ENCODE results near the gene GPR26. TPM values are rescaled to one million over a fixed set of nuclear protein-coding genes. Genes with fewer than 3 reads are reported as not detected.

The GPR26 gene
- total and polyA plus RNA-seq, 2 experiments from 2014 or later: not detected

GRCh38 chr10:123636598-123637325, 29.4 kb upstream of the GPR26 start:
- H3K27ac ChIP-seq: peak overlapping the region; percentile 56
- 31 to 36% methylated on average over 8 of the region's 8 CpGs for WGBS, 2 experiments (ENCODE audit: low coverage in 1 of 2, low lambda C conversion rate in 2 of 2, missing lambda C conversion rate in 2 of 2)
- H4K20me1 ChIP-seq (ENCODE audit: insufficient read depth): no peaks in the 10 kb centered on the region
- no peak for TF ChIP-seq EZH2phosphoT487 (IDR thresholded peaks at IDR 0.05; ENCODE audit: insufficient read depth, low read depth)
- no peak for TF ChIP-seq EZH2 (IDR thresholded peaks at IDR 0.05; ENCODE audit: insufficient read depth, poor library complexity, severe bottlenecking)
- H3K4me1 ChIP-seq (ENCODE audit: insufficient read depth): peaks cover 37% of the 10 kb centered on the region
- H3K4me2 ChIP-seq (ENCODE audit: unreplicated experiment): peak overlapping the region; percentile 16
- H3K9me3 ChIP-seq (ENCODE audit: low read depth): no peaks in the 10 kb centered on the region
- H2AFZ ChIP-seq: no peak overlapping the region
- peak; percentile 77 for DNase-seq
- no peak overlapping the region for H3K4me3 ChIP-seq
- H3F3A ChIP-seq (ENCODE audit: insufficient read depth): peaks cover 39% of the 10 kb centered on the region
- no peaks in the 10 kb centered on the region for H3K27me3 ChIP-seq (replicated peaks; ENCODE audit: insufficient read depth)
- in situ Hi-C loops (cut with MboI): no loop called here
- no peaks in the 10 kb centered on the region for H3K9me2 ChIP-seq (ENCODE audit: insufficient read depth)
- no peaks in the 10 kb centered on the region for H3K36me3 ChIP-seq (ENCODE audit: low read depth)
- H3K9ac ChIP-seq: no peak overlapping the region
- no peaks in the 10 kb centered on the region for H3K79me2 ChIP-seq (ENCODE audit: insufficient read depth)

DNA sequence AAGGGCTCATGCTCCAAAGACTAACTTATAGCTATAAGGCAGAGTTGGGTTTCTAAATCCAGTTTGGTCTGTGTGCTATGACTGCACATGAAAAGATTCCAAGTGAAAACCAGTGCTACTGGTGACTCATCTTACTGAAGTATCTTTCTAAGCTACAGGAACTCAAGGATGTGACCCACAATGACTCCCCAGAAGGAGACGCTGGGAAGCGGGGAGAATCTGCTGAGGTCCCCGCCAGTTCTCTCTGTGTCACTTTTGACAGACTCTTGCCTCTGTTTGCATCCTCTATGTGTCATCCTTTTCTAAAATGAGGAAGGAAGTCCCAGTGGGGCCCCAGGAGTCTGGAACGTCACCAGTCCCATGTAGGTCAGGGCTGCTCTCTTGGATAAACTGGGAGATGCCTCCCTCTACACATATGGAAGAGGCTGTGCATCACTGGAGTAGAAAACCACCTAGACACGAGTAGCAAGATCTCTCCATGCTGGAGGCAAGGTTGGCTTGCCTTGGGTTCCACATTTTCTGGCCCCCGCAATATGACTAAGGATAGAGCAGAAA, 28.8 kb upstream of the GPR26 start:
- H3K79me2 ChIP-seq (ENCODE audit: insufficient read depth): no peaks in the 10 kb centered on the region
- TF ChIP-seq EZH2 (IDR thresholded peaks at IDR 0.05; ENCODE audit: insufficient read depth, poor library complexity, severe bottlenecking) (no peak), EZH2phosphoT487 (IDR thresholded peaks at IDR 0.05; ENCODE audit: insufficient read depth, low read depth) (no peak)
- H3K4me3 ChIP-seq: no peak overlapping the region
- H3K27ac ChIP-seq: peak overlapping the region; percentile 56
- H3K4me1 ChIP-seq (ENCODE audit: insufficient read depth): peaks cover 37% of the 10 kb centered on the region
- no peaks in the 10 kb centered on the region for H4K20me1 ChIP-seq (ENCODE audit: insufficient read depth)
- H2AFZ ChIP-seq: no peak overlapping the region
- no peak overlapping the region for H3K9ac ChIP-seq
- in situ Hi-C loops (cut with MboI): no loop called here
- H3F3A ChIP-seq (ENCODE audit: insufficient read depth): peaks cover 39% of the 10 kb centered on the region
- H3K9me3 ChIP-seq (ENCODE audit: low read depth): no peaks in the 10 kb centered on the region
- DNase-seq: peak; percentile 90
- peak overlapping the region; percentile 23 for H3K4me2 ChIP-seq (ENCODE audit: unreplicated experiment)
- H3K27me3 ChIP-seq (replicated peaks; ENCODE audit: insufficient read depth): no peaks in the 10 kb centered on the region
- H3K36me3 ChIP-seq (ENCODE audit: low read depth): no peaks in the 10 kb centered on the region
- 24 to 32% methylated on average over 6 of the region's 6 CpGs for WGBS, 2 experiments (ENCODE audit: low coverage in 1 of 2, low lambda C conversion rate in 2 of 2, missing lambda C conversion rate in 2 of 2)
- no peaks in the 10 kb centered on the region for H3K9me2 ChIP-seq (ENCODE audit: insufficient read depth)

DNA sequence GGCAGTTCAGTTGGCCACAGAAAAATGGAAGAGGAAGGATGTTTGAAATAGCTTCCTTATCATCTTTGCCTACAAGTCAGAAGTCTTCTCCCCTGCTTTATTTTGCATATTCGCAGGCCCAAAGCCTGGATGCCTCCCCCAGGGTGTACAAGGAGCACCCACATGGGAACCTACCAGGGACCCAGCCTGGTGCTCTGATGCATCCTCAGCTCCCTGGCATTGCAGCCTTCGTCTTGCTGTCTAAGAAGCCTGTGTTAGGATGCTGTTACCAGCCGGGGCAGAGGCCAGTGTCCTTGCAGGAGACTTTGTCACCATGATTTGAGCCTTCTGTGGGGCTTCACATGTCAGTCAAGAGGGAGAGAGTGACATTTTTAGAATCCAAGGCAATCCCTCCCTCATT, 27.0 kb upstream of the GPR26 start:
- WGBS, 2 experiments (ENCODE audit: low coverage in 1 of 2, low lambda C conversion rate in 2 of 2, missing lambda C conversion rate in 2 of 2): 34 to 41% methylated on average over 3 of the region's 3 CpGs
- no peaks in the 10 kb centered on the region for H3K27me3 ChIP-seq (replicated peaks; ENCODE audit: insufficient read depth)

GRCh38 chr10:123640016-123640535, 26.1 kb upstream of the GPR26 start:
- peak; percentile 52 for DNase-seq
- in situ Hi-C loops (cut with MboI): no loop called here

More for the DNA sequence above, 27.0 kb upstream of the GPR26 start:
- Histone ChIP-seq H3K79me2 (ENCODE audit: insufficient read depth) (no peaks in the 10 kb centered on the region), H3F3A (ENCODE audit: insufficient read depth) (peaks cover 39% of the 10 kb centered on the region), H4K20me1 (ENCODE audit: insufficient read depth) (no peaks in the 10 kb centered on the region), H3K4me1 (ENCODE audit: insufficient read depth) (peaks cover 37% of the 10 kb centered on the region), H3K27ac (no peak overlapping the region), H3K9me2 (ENCODE audit: insufficient read depth) (no peaks in the 10 kb centered on the region), H2AFZ (no peak overlapping the region), H3K9me3 (ENCODE audit: low read depth) (no peaks in the 10 kb centered on the region), H3K9ac (no peak overlapping the region), H3K4me2 (ENCODE audit: unreplicated experiment) (no peak overlapping the region), H3K4me3 (no peak overlapping the region), H3K36me3 (ENCODE audit: low read depth) (no peaks in the 10 kb centered on the region)
- in situ Hi-C loops (cut with MboI): no loop called here
- TF ChIP-seq EZH2phosphoT487 (IDR thresholded peaks at IDR 0.05; ENCODE audit: insufficient read depth, low read depth) (no peak), EZH2 (IDR thresholded peaks at IDR 0.05; ENCODE audit: insufficient read depth, poor library complexity, severe bottlenecking) (no peak)
- no peak for DNase-seq

More at GRCh38 chr10:123640016-123640535, 26.1 kb upstream of the GPR26 start:
- H3K9me3 ChIP-seq (ENCODE audit: low read depth): no peaks in the 10 kb centered on the region
- no peaks in the 10 kb centered on the region for H4K20me1 ChIP-seq (ENCODE audit: insufficient read depth)
- H3K79me2 ChIP-seq (ENCODE audit: insufficient read depth): no peaks in the 10 kb centered on the region
- H3K4me3 ChIP-seq: no peak overlapping the region
- no peak overlapping the region for H3K9ac ChIP-seq
- no peaks in the 10 kb centered on the region for H3K9me2 ChIP-seq (ENCODE audit: insufficient read depth)
- no peak overlapping the region for H2AFZ ChIP-seq
- H3F3A ChIP-seq (ENCODE audit: insufficient read depth): peaks cover 34% of the 10 kb centered on the region
- H3K27ac ChIP-seq: no peak overlapping the region
- H3K36me3 ChIP-seq (ENCODE audit: low read depth): no peaks in the 10 kb centered on the region
- peaks cover 37% of the 10 kb centered on the region for H3K4me1 ChIP-seq (ENCODE audit: insufficient read depth)
- no peak overlapping the region for H3K4me2 ChIP-seq (ENCODE audit: unreplicated experiment)
- TF ChIP-seq EZH2phosphoT487 (IDR thresholded peaks at IDR 0.05; ENCODE audit: insufficient read depth, low read depth): no peak
- TF ChIP-seq EZH2 (IDR thresholded peaks at IDR 0.05; ENCODE audit: insufficient read depth, poor library complexity, severe bottlenecking): no peak
- no peaks in the 10 kb centered on the region for H3K27me3 ChIP-seq (replicated peaks; ENCODE audit: insufficient read depth)
- WGBS, 2 experiments (ENCODE audit: low coverage in 1 of 2, low lambda C conversion rate in 2 of 2, missing lambda C conversion rate in 2 of 2): 26 to 29% methylated on average over 3 of the region's 3 CpGs

All from GM23248 (cell line).